ENCODE results near the gene RYR2.

- TF ChIP-seq FOXK2 (IDR thresholded peaks at IDR 0.05) = no peak
- TF ChIP-seq TARDBP (IDR thresholded peaks at IDR 0.05) = no peak
These were observed 799.5 kb downstream of the RYR2 start for GRCh38 chr1:237841485-237841884.

Data from HEK293T (cell line).